Colonic mucosa (tissue), 4 donors: ENCODE measurements around the gene LLCFC1. TPM values are rescaled to one million over a fixed set of nuclear protein-coding genes. Genes with fewer than 3 reads are reported as not detected.
"Not testable (repeated sequence)": the region's sequence is repeated elsewhere in the genome, so short reads cannot be mapped to it uniquely, and the experiment has no call there.

Experiments used
- DNase-seq: peaks from one replicate; pipeline ENCODE4 v3.0.0-alpha.2; 2020
- H3K27ac ChIP-seq: fragments of 200-600 bp; one replicate; pipeline ENCODE4 v1.8.0; 2021
- H3K27me3 ChIP-seq: fragments of 200-600 bp; one replicate; pipeline ENCODE4 v1.8.0; 2021
- H3K36me3 ChIP-seq: fragments of 200-600 bp; one replicate; pipeline ENCODE4 v1.8.0; 2021
- H3K4me1 ChIP-seq: fragments of 200-600 bp; one replicate; pipeline ENCODE4 v1.8.0; 2021; ENCODE audit warnings: mild to moderate bottlenecking
- H3K4me3 ChIP-seq: fragments of 200-600 bp; one replicate; pipeline ENCODE4 v1.8.0; 2021
- H3K9ac ChIP-seq, 2 donors: one replicate each; pipeline ENCODE4 v1.7.0; 2013; ENCODE audit warnings: control low read depth in 2 of 2, low read depth in 2 of 2, low read length in 2 of 2
- H3K9me3 ChIP-seq: fragments of 200-600 bp; one replicate; pipeline ENCODE4 v1.8.0; 2021
- intact Hi-C: fragments of 100-400 bp; cut with DNase I; formaldehyde crosslinking; loops from one replicate; pipeline ENCODE4 v1.14.1; 2022
- total RNA-seq, 2 donors: library from RNA; stranded (reverse); fragmentation: NEBNext Ultra II Directional in 1 of 2; extraction: Animal tissue kit (Norgen Biotek cat#: 25700) in 1 of 2; gene quantifications; one replicate each; pipeline ENCODE4 v1.2.1, GENCODE V29; 2021
- TF ChIP-seq, protein P1 (sequence below): fragments of 200-600 bp; IDR thresholded peaks from one replicate; pipeline ENCODE4 v1.8.0; 2022; ENCODE audit warnings: antibody characterized with exemption, mild to moderate bottlenecking
- donor health status: healthy.
- donor health status: DM: no; HTN: no; CAD: no.
- donor health status: DM: no; HTN: no; CAD: no.

LLCFC1 gene
- total RNA-seq, 2 donors from 2014 or later, result not detected

DNA sequence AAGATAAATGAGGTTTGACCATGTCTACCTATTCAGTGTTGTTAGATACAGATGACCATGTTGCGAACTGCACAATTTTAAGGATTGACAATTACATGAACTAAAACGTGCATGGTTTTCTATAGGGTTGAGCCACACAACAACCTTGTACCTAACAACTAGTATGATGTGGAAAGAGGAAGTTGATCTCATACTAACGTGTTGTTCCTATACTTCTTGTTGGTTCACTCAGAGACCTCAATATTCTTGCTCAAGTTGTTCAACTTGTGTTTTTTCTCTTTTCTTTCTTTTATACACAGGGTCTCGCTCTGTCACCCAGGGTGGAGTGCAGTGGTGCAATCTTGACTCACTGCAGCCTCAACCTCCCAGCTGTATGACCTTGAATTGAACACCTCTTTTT lies 28.9 kb downstream of the LLCFC1 start:
- intact Hi-C loops, result no loop called here
- no peaks in the 10 kb centered on the region for H3K4me1 ChIP-seq
- H3K36me3 ChIP-seq, result no peaks in the 10 kb centered on the region
- TF ChIP-seq, protein P1, sequence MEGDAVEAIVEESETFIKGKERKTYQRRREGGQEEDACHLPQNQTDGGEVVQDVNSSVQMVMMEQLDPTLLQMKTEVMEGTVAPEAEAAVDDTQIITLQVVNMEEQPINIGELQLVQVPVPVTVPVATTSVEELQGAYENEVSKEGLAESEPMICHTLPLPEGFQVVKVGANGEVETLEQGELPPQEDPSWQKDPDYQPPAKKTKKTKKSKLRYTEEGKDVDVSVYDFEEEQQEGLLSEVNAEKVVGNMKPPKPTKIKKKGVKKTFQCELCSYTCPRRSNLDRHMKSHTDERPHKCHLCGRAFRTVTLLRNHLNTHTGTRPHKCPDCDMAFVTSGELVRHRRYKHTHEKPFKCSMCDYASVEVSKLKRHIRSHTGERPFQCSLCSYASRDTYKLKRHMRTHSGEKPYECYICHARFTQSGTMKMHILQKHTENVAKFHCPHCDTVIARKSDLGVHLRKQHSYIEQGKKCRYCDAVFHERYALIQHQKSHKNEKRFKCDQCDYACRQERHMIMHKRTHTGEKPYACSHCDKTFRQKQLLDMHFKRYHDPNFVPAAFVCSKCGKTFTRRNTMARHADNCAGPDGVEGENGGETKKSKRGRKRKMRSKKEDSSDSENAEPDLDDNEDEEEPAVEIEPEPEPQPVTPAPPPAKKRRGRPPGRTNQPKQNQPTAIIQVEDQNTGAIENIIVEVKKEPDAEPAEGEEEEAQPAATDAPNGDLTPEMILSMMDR, result no peak
- H3K27me3 ChIP-seq, result no peaks in the 10 kb centered on the region
- H3K4me3 ChIP-seq, result no peak overlapping the region
- no peaks in the 10 kb centered on the region for H3K9me3 ChIP-seq
- H3K27ac ChIP-seq, result no peak overlapping the region
- H3K9ac ChIP-seq, result no peak overlapping the region
- no peak for DNase-seq

DNA sequence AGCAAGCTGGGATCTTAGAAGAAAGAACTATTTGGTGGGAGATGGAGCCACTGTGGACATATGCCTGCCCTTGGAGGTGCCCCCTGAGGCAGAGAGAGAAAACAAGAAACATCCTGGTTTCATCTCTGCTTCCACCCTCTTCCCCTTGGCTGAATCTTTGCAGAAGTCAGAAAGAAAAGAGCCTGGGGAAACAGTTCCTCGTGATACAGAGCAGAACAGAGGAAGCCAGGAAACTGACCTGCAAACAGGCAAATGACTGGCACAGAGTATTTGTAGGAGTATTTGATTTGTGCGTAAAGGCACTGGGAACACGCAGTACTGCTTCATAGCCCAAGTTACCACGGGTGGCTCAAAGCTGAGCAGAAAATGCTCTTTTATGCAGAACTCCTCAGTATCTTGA lies 29.9 kb downstream of the LLCFC1 start:
- Histone ChIP-seq H3K27me3 (no peaks in the 10 kb centered on the region), H3K9me3 (no peaks in the 10 kb centered on the region), H3K36me3 (no peaks in the 10 kb centered on the region), H3K9ac (no peak overlapping the region), H3K4me3 (no peak overlapping the region), H3K27ac (no peak overlapping the region), H3K4me1 (no peaks in the 10 kb centered on the region)
- DNase-seq, result no peak
- intact Hi-C loops, result no loop called here
- TF ChIP-seq, protein P1, result no peak

DNA sequence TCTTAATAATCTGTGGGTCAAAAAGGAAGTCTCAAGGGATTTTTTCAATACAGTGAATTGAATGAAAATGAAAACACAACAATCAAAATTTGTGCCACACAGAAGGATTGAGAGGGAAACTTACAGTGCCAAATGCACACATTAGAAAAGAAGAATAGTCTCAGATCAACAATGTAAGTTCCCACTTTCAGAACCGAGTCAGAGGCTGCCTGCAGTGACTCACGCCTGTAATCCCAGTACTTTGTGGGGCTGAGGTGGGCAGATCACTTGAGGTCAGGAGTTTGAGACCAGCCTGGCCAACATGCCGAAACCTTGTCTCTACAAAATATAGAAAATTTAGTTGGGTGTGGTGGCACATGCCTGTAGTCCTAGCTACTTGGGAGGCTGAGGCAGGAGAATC lies 35.3 kb downstream of the LLCFC1 start:
- no peak overlapping the region for H3K27ac ChIP-seq
- no peak for DNase-seq
- H3K36me3 ChIP-seq, result no peaks in the 10 kb centered on the region
- intact Hi-C loops, result no loop called here
- H3K27me3 ChIP-seq, result no peaks in the 10 kb centered on the region
- TF ChIP-seq, protein P1, result no peak
- H3K9ac ChIP-seq, result no peak overlapping the region
- H3K4me3 ChIP-seq, result no peak overlapping the region
- no peaks in the 10 kb centered on the region for H3K4me1 ChIP-seq
- H3K9me3 ChIP-seq, result no peaks in the 10 kb centered on the region

DNA sequence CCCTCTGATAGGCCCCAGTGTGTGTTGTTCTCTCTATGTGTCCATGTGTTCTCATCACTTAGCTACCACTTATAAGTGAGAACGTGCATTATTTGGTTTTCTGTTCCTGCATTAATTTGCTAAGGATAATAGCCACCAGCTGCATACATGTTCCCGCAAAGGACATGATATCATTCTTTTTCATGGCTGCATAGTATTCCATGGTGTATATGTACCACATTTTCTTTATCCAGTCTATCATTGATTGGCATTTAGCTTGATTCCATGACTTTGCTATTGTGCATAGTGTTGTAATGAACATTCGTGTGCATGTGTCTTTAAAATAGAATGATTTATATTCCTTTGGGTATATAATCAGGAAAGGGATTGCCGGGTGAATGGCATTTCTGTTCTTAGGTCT lies 39.1 kb downstream of the LLCFC1 start:
- H3K27ac ChIP-seq, H3K27me3 ChIP-seq, H3K36me3 ChIP-seq, H3K4me3 ChIP-seq, H3K4me1 ChIP-seq, H3K9ac ChIP-seq, intact Hi-C loops, H3K9me3 ChIP-seq, DNase-seq: not testable (repeated sequence)

DNA sequence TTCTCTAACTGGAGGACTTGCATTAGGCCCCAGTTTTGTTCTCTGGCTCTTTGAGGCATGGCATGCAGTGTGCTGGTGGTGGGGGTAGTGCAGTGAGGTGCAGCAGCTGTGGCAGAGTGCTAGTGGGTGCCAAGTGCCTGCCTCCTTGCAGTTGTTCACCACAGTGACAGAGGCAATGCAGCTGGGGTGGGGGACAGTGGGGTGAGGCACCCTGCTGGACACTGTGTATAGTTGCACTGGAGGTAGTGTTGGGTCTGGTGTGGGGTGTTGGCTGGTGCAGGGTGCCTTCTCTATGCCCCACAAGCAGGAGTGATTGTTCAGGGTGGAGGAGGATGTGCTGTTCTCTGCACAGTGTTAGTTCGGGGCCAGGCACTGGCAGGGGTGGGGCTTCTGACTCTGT lies 44.5 kb downstream of the LLCFC1 start:
- TF ChIP-seq, protein P1, result no peak
- intact Hi-C loops, result no loop called here
- no peaks in the 10 kb centered on the region for H3K27me3 ChIP-seq
- no peaks in the 10 kb centered on the region for H3K36me3 ChIP-seq
- H3K27ac ChIP-seq, result no peak overlapping the region
- no peaks in the 10 kb centered on the region for H3K4me1 ChIP-seq
- no peak overlapping the region for H3K9ac ChIP-seq
- DNase-seq, result no peak
- H3K4me3 ChIP-seq, result no peak overlapping the region
- H3K9me3 ChIP-seq, result no peaks in the 10 kb centered on the region

DNA sequence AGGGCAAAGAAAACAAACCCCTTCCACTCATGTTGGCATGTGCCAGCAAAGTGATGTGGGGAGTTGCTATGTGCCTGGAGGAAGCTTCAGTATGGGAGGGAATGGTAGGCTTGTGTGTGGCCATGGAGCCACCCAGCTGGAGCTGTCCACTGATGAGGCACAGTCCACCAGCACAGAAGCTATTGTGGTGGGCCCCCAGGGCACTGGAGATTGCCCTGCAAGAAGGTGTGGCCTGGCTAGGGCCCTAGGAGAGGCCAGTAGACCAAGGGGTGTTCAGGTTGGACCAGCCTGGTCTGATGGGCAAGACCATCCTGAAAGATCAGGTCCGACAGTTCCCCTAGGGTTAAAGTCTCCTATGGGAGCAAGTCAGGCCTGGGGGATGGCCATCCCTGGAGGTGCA lies 45.0 kb downstream of the LLCFC1 start:
- Histone ChIP-seq H3K9me3 (no peaks in the 10 kb centered on the region), H3K36me3 (no peaks in the 10 kb centered on the region), H3K9ac (no peak overlapping the region), H3K27ac (no peak overlapping the region), H3K4me1 (no peaks in the 10 kb centered on the region), H3K4me3 (no peak overlapping the region), H3K27me3 (no peaks in the 10 kb centered on the region)
- TF ChIP-seq, protein P1, result no peak
- intact Hi-C loops, result no loop called here
- no peak for DNase-seq

Other genes with a start within 250 kb of the LLCFC1 start
- gene PRSS1, start 190.0 kb upstream of the LLCFC1 start, total RNA-seq, result 10 to 100 TPM in 1 of 2 donors, not detected in 1; 41.2 TPM
- gene PRSS2, start 168.5 kb upstream of the LLCFC1 start, total RNA-seq, result 100 to 1,000 TPM in 1 of 2 donors, not detected in 1; 105 TPM
- 1 to 10 TPM; 1.5 to 2.3 TPM for gene EPHB6, start 84.4 kb upstream of the LLCFC1 start, total RNA-seq
- gene TRPV6, start 53.7 kb upstream of the LLCFC1 start, total RNA-seq, result under 1 TPM; 0.05 to 0.61 TPM
- gene TRPV5, start 5.7 kb upstream of the LLCFC1 start, total RNA-seq, result not detected
- under 1 TPM in 1 of 2 donors, not detected in 1; 0.77 TPM for gene KEL, start 22.9 kb downstream of the LLCFC1 start, total RNA-seq
- not detected for gene OR9A2, start 87.6 kb downstream of the LLCFC1 start, total RNA-seq
- not detected for gene OR6V1, start 112.9 kb downstream of the LLCFC1 start, total RNA-seq
- not detected for gene PIP, start 192.6 kb downstream of the LLCFC1 start, total RNA-seq
- gene TAS2R39, start 243.9 kb downstream of the LLCFC1 start, total RNA-seq, result not detected